Mammary epithelial cell (primary cell): ENCODE measurements around the gene ASPG.

Experiments used
- CTCF ChIP-seq, 2 donors: IDR thresholded peaks in 1 of 2; conservative IDR thresholded peaks in 1 of 2; 2 replicates each; pipeline ENCODE4 v1.5.1; 2011 to 2012; ENCODE audit warnings: inconsistent platforms in 2 of 2, low read length in 2 of 2, mild to moderate bottlenecking in 2 of 2, control low read depth in 1 of 2, low read depth in 1 of 2; ENCODE audit not compliant: insufficient read depth in 1 of 2; ENCODE audit errors: extremely low read depth in 1 of 2
- EZH2 ChIP-seq: IDR thresholded peaks from 2 replicates; pipeline ENCODE4 v1.6.1; 2012; ENCODE audit warnings: low read length, inconsistent platforms, borderline replicate concordance

GRCh38 chr14:104152686-104153393, 67.3 kb downstream of the ASPG start:
- no peak for TF ChIP-seq CTCF (conservative IDR thresholded peaks at IDR 0.05 in 1 of 2, IDR thresholded peaks at IDR 0.05 in 1 of 2; ENCODE audit: extremely low read depth in 1 of 2, insufficient read depth in 1 of 2, low read depth in 1 of 2, low read length in 2 of 2)
- no peak for TF ChIP-seq EZH2
